K562 (cell line): ENCODE measurements around the gene CMAS. TPM values are rescaled to one million over a fixed set of nuclear protein-coding genes. Genes with fewer than 3 reads are reported as not detected.

ENCODE experiments used
- ATAC-seq: fragments of 200-7000 bp; cut with Tn5 transposase; 3 replicates; pipeline ENCODE4 v1.9.1; 2020; ENCODE audit warnings: moderate library complexity
- BruUV-seq: library from RNA; stranded (reverse); fragments of 400-500 nt; replicated peaks from 2 replicates; lab custom pipeline; 2021; lab: Mats Ljungman, UMichigan
- CTCF ChIA-PET: fragments of 300-600 bp; formaldehyde crosslinking; extraction: SDS; loops from one replicate; lab custom pipeline; 2021; ENCODE audit warnings: low intra/inter-chr PET ratio; lab: Yijun Ruan, JAX
- POLR2A ChIA-PET: fragments of 300-600, 350-650 bp; sonication (Branson Sonifier 250); formaldehyde crosslinking; extraction: SDS; loops from one replicate; lab custom pipeline; 2021; ENCODE audit warnings: antibody characterized with exemption, inconsistent platforms; lab: Yijun Ruan, JAX
- DNase-seq, 4 experiments: peaks; one replicate each; pipeline versions ENCODE4 v3.0.0 to v3.0.0-alpha.2; 2011 to 2018; ENCODE audit warnings: low spot score in 3 of 4, mixed read lengths in 3 of 4; ENCODE audit errors: extremely low read depth in 1 of 4
- FAIRE-seq: peaks from 2 replicates; lab custom pipeline; 2011; peaks lifted over from hg19 to GRCh38; lab: Jason Lieb, UNC
- H2AFZ ChIP-seq: 2 replicates; pipeline ENCODE4 v1.6.0; 2011; ENCODE audit warnings: low read depth, low read length, control low read depth, inconsistent platforms
- H3K27ac ChIP-seq: fragments of 200-600 bp; 3 replicates; pipeline ENCODE4 v1.8.0; 2011; ENCODE audit warnings: low read depth, mild to moderate bottlenecking, control low read depth, inconsistent platforms, low read length, moderate library complexity, mixed read lengths; ENCODE audit errors: extremely low read depth
- H3K27me3 ChIP-seq, 2 experiments: fragments of 300-600 bp in 1 of 2; 2 replicates in 1 of 2; 3 replicates in 1 of 2; pipeline versions ENCODE4 v1.6.0 to v1.8.0; 2011; ENCODE audit warnings: inconsistent platforms in 2 of 2, low read length in 2 of 2, mild to moderate bottlenecking in 1 of 2, mixed read lengths in 1 of 2, moderate library complexity in 1 of 2; ENCODE audit not compliant: control insufficient read depth in 2 of 2, insufficient read depth in 2 of 2
- H3K36me3 ChIP-seq: fragments of 300-600 bp; 3 replicates; pipeline ENCODE4 v1.8.0; 2011; ENCODE audit warnings: mild to moderate bottlenecking, low read length, inconsistent platforms; ENCODE audit not compliant: control insufficient read depth, insufficient read depth
- H3K4me1 ChIP-seq, 2 experiments: fragments of 200-600 bp in 1 of 2; replicated peaks in 1 of 2; 2 replicates in 1 of 2; 3 replicates in 1 of 2; pipeline versions ENCODE4 v1.5.1 to v1.8.0; 2011; ENCODE audit warnings: inconsistent platforms in 2 of 2, low read length in 2 of 2, mild to moderate bottlenecking in 1 of 2, mixed read lengths in 1 of 2, moderate library complexity in 1 of 2; ENCODE audit not compliant: control insufficient read depth in 2 of 2, insufficient read depth in 2 of 2
- H3K4me2 ChIP-seq: 2 replicates; pipeline ENCODE4 v1.6.1; 2011; ENCODE audit warnings: low read length, control low read depth, inconsistent platforms, mixed read lengths; ENCODE audit not compliant: insufficient read depth
- H3K4me3 ChIP-seq: fragments of 200-600 bp; sonication (generic), shearing (Covaris generic); 2 replicates; pipeline ENCODE4 v1.5.1; 2016; ENCODE audit warnings: control low read depth, inconsistent platforms
- H3K79me2 ChIP-seq: fragments of 200-600 bp; 3 replicates; pipeline ENCODE4 v1.8.0; 2011; ENCODE audit warnings: low read length, inconsistent platforms; ENCODE audit not compliant: control insufficient read depth, insufficient read depth
- H3K9ac ChIP-seq, 2 experiments: 2 replicates each; pipeline versions ENCODE4 v1.6.0 to v1.6.1; 2011; ENCODE audit warnings: low read depth in 2 of 2, low read length in 2 of 2, control low read depth in 1 of 2, inconsistent platforms in 1 of 2, mild to moderate bottlenecking in 1 of 2, mixed read lengths in 1 of 2; ENCODE audit not compliant: insufficient read depth in 1 of 2
- H3K9me1 ChIP-seq: one replicate; pipeline ENCODE4 v1.6.0; 2011; ENCODE audit warnings: inconsistent platforms, mild to moderate bottlenecking, low read length, moderate library complexity; ENCODE audit not compliant: control insufficient read depth, insufficient read depth
- H3K9me3 ChIP-seq: replicated peaks from 2 replicates; pipeline ENCODE4 v1.5.1; 2011; ENCODE audit warnings: low read depth, low read length, inconsistent platforms; ENCODE audit not compliant: control insufficient read depth, insufficient read depth
- H4K20me1 ChIP-seq: replicated peaks from 2 replicates; pipeline ENCODE4 v1.6.1; 2011; ENCODE audit warnings: low read length, inconsistent platforms, mixed read lengths; ENCODE audit not compliant: control insufficient read depth, insufficient read depth
- ADNP ChIP-seq: fragments of 200-800 bp; sonication (Bioruptor generic); IDR thresholded peaks from 2 replicates; pipeline ENCODE4 v1.6.1; 2016; ENCODE audit warnings: missing genetic modification characterization, missing compliant biosample characterization
- C11orf30 ChIP-seq: fragments of 450-650 bp; IDR thresholded peaks from 2 replicates; pipeline ENCODE4 v1.6.1; 2016; ENCODE audit warnings: low read depth, mild to moderate bottlenecking
- DDX20 ChIP-seq: fragments of 450-650 bp; IDR thresholded peaks from 2 replicates; pipeline ENCODE4 v1.6.1; 2016; ENCODE audit warnings: missing genetic modification characterization, low read depth, mild to moderate bottlenecking, missing compliant biosample characterization, moderate library complexity
- GTF2F1 ChIP-seq: IDR thresholded peaks from 2 replicates; pipeline ENCODE4 v1.6.1; 2011; ENCODE audit warnings: low read depth, low read length, improper control_type of control experiment
- JUN ChIP-seq, 2 experiments: sonication (generic) in 1 of 2; formaldehyde crosslinking in 1 of 2; IDR thresholded peaks; 2 replicates each; pipeline versions ENCODE4 v1.6.1 to v1.8.0; 2012 to 2022; ENCODE audit warnings: borderline replicate concordance in 2 of 2, mild to moderate bottlenecking in 2 of 2, improper control_type of control experiment in 1 of 2, low read depth in 1 of 2, low read length in 1 of 2, missing genetic modification reagents in 1 of 2
- NCOA6 ChIP-seq: fragments of 450-650 bp; IDR thresholded peaks from 2 replicates; pipeline ENCODE4 v1.6.1; 2017; ENCODE audit warnings: mild to moderate bottlenecking
- NFIX ChIP-seq: fragments of 250-450 bp; sonication (Bioruptor Pico); IDR thresholded peaks from 2 replicates; pipeline ENCODE4 v1.4.0; 2020; ENCODE audit warnings: low read depth, mild to moderate bottlenecking, moderate library complexity
- NFXL1 ChIP-seq: fragments of 450-650 bp; formaldehyde crosslinking; IDR thresholded peaks from 2 replicates; pipeline ENCODE4 v1.4.0; 2021; ENCODE audit warnings: mild to moderate bottlenecking
- RBM14 ChIP-seq: fragments of 200-400 bp; formaldehyde crosslinking; IDR thresholded peaks from 2 replicates; pipeline ENCODE4 v1.6.1; 2018; ENCODE audit warnings: low read depth, mild to moderate bottlenecking, low read length, moderate library complexity, borderline replicate concordance; ENCODE audit not compliant: insufficient read depth
- TAF9B ChIP-seq: fragments of 450-650 bp; IDR thresholded peaks from 2 replicates; pipeline ENCODE4 v1.6.1; 2018; ENCODE audit warnings: mild to moderate bottlenecking; ENCODE audit not compliant: partially characterized antibody
- TBL1XR1 ChIP-seq, 2 experiments: IDR thresholded peaks; 2 replicates each; pipeline ENCODE4 v1.6.1; 2012; ENCODE audit warnings: improper control_type of control experiment in 2 of 2, low read length in 2 of 2, mild to moderate bottlenecking in 1 of 2
- ZBTB43 ChIP-seq: sonication (generic); formaldehyde crosslinking; IDR thresholded peaks from 2 replicates; pipeline ENCODE4 v1.8.0; 2023; ENCODE audit warnings: mild to moderate bottlenecking, missing genetic modification reagents
- WGBS: fragments of 100-300 bp; shearing (Covaris generic); methylation state at CpG from one replicate; pipeline ENCODE4 v1.1.6; 2016; ENCODE audit warnings: low coverage, mixed read lengths; ENCODE audit not compliant: insufficient coverage; ENCODE audit errors: missing lambda C conversion rate; 5-methylcytosine and 5-hydroxymethylcytosine counted together
- in situ Hi-C: fragments of 300-500 bp; cut with MboI; formaldehyde crosslinking; loops from 4 replicates; pipeline ENCODE4 v1.15.0; 2018; ENCODE audit warnings: inconsistent platforms, mixed read lengths
- intact Hi-C: fragments of 100-400 bp; cut with micrococcal nuclease; formaldehyde crosslinking; loops from 2 replicates; pipeline ENCODE4 v1.14.2; 2022
- polyA plus RNA-seq, 8 experiments: library from polyadenylated mRNA; depleted of rRNA in 4 of 8; stranded (reverse) in 5 of 8; unstranded in 3 of 8; fragments of >200 nt; fragmentation: Nextera tagmentation in 2 of 8; fragmentation: Illumina TruSeq in 1 of 8; extraction: Ambion mirVana in 2 of 8; extraction: Trizol in 1 of 8; gene quantifications; 2 replicates each; pipeline versions ENCODE4 v1.2.1 to v1.2.3, GENCODE V29; 2011 to 2014; ENCODE audit warnings: inconsistent platforms in 1 of 8, missing spikeins in 1 of 8
- total RNA-seq, 7 experiments: library from RNA; depleted of rRNA in 6 of 7; stranded (reverse); fragments of >200 nt in 6 of 7; fragmentation: Illumina TruSeq in 2 of 7; extraction: Trizol in 2 of 7; gene quantifications; 2 replicates each; pipeline versions ENCODE4 v1.2.1 to v1.2.3, GENCODE V29; 2011 to 2021; ENCODE audit warnings: low replicate concordance in 1 of 7

Gene CMAS
- total and polyA plus RNA-seq, 9 of the 15 experiments (the other 6 are each of a cell fraction or from before 2014, with no cell fraction given), result 29.7 to 108 (median 65.3) TPM

GRCh38 chr12:22088886-22089285 is 42.9 kb downstream of the CMAS start:
- POLR2A ChIA-PET, result no interaction called here
- ATAC-seq, result no peak
- DNase-seq, result no peak
- Histone ChIP-seq H3K27ac (no peak overlapping the region), H3K36me3 (no peaks in the 10 kb centered on the region), H3K4me3 (no peak overlapping the region), H3K9me3 (no peaks in the 10 kb centered on the region), H3K4me2 (no peak overlapping the region), H3K79me2 (no peaks in the 10 kb centered on the region), H3K9ac (no peak overlapping the region), H2AFZ (no peak overlapping the region), H3K9me1 (no peaks in the 10 kb centered on the region), H3K27me3 (no peaks in the 10 kb centered on the region), H3K4me1 (no peaks in the 10 kb centered on the region; a peak in 1 of 5 replicates), H4K20me1 (no peaks in the 10 kb centered on the region)
- FAIRE-seq, result no peak
- intact Hi-C loops (loop anchor here (10.0 kb wide), 1 partner anchor 246 kb away; the partner anchor contains the start of gene ST8SIA1), in situ Hi-C loops (no loop called here)
- CTCF ChIA-PET, result no interaction called here
- BruUV-seq, result no TSS peak
- TF ChIP-seq NFXL1 (CRISPR knock-in tag) (no peak), DDX20 (tag) (no peak), ZBTB43 (CRISPR knock-in tag) (no peak)
- no CpG with 5 or more reads among the region's 2 CpGs for WGBS

- no peak for ATAC-seq
- in situ Hi-C loops, result no loop called here
- no peak overlapping the region for H3K27ac ChIP-seq
- no peaks in the 10 kb centered on the region for H3K4me1 ChIP-seq
- no peak overlapping the region for H3K4me2 ChIP-seq
- no TSS peak for BruUV-seq
- intact Hi-C loops, result loop anchor here (10.0 kb wide), 1 partner anchor 245 kb away; the partner anchor contains the start of gene ST8SIA1
- H3K27me3 ChIP-seq, result no peaks in the 10 kb centered on the region
- TF ChIP-seq TAF9B, result no peak
- no peak for TF ChIP-seq TBL1XR1 (IDR thresholded peaks at IDR 0.05; ENCODE audit: low read length in 2 of 2)
- no peak for TF ChIP-seq NCOA6
- no peak for TF ChIP-seq ADNP (tag)
- no peak for TF ChIP-seq C11orf30
- TF ChIP-seq NFIX, result no peak
- TF ChIP-seq JUN (IDR thresholded peaks at IDR 0.05; ENCODE audit: borderline replicate concordance, low read depth, low read length), result no peak
- TF ChIP-seq JUN (CRISPR knock-in tag; IDR thresholded peaks at IDR 0.05; ENCODE audit: borderline replicate concordance), result no peak
- TF ChIP-seq GTF2F1, result no peak
- no peak for TF ChIP-seq RBM14
- TF ChIP-seq, all 486 proteins: peak for 0
- H3K79me2 ChIP-seq, result no peaks in the 10 kb centered on the region
- WGBS, result 9% methylated on average over 2 of the region's 2 CpGs
- no peaks in the 10 kb centered on the region for H4K20me1 ChIP-seq
- H3K36me3 ChIP-seq, result no peaks in the 10 kb centered on the region
- H3K9me3 ChIP-seq, result no peaks in the 10 kb centered on the region
- no peak overlapping the region for H2AFZ ChIP-seq
- FAIRE-seq (no peak), DNase-seq (no peak)
- CTCF ChIA-PET, result no interaction called here
- POLR2A ChIA-PET, result no interaction called here
- H3K9ac ChIP-seq, result no peak overlapping the region
- no peak overlapping the region for H3K4me3 ChIP-seq
- no peaks in the 10 kb centered on the region for H3K9me1 ChIP-seq
These were observed 43.5 kb downstream of the CMAS start for GRCh38 chr12:22089486-22089885.
